HG02973 (cell line): ENCODE data around the gene SDK1.

Experiments
- ATAC-seq: cut with Tn5 transposase; IDR thresholded peaks from one replicate; pipeline ENCODE4 v1.9.1; 2021; ENCODE audit warnings: moderate library complexity; ENCODE audit not compliant: unreplicated experiment

The SDK1 gene

GRCh38 chr7:3965794-3966395, 664.8 kb downstream of the SDK1 start:
- ATAC-seq, result no peak

DNA sequence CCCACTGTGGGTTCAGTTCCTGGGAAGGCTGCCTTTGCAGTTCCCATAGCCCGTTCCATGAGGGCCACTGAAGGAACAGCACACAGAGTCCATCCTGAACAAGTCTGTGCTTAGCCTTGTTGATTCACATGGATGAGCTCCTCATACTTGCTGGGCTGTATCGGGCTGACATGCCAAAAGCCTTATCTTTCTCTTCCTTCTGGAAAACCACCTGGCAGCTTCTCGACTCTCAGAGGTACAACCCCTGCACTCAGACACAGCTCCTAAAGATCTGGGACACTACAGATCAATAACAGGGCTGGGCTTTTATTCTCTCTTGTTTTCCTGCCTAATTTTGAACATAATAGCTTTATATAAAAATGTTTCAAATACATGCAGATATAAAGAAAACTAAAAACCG, 667.2 kb downstream of the SDK1 start:
- no peak for ATAC-seq

DNA sequence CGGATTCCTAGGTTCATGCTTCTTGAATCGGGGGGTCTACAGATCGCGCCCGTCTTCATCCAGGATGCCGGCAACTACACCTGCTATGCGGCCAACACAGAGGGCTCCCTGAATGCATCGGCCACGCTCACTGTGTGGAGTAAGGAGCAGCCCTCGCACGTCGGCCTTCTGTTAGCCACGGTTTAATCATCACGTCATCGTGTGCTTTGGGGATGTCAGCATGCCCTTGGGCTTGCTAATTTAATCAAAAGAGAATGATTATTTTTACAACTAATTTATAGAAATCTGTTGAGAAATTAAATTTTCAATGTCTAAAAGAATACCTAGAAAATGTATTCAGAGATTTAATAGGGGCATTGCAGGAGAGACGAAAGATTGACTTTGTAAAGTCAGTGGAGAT, 668.2 kb downstream of the SDK1 start:
- no peak for ATAC-seq

DNA sequence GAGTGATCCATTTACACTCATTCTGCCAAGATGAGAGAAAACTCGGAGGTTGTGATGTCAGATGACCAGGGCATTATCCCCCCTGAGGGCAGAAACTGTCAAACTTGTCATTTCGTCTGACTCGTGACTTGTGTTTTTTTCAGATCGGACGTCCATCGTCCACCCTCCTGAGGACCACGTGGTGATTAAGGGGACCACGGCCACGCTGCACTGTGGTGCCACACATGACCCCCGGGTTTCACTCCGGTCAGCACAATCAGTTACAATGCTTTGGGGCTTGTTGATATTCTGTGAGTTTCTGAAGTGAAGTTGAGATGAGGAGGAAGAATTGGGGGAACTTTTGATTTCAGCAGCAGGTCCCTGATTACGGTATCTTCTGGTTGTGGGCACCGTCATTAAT, 670.3 kb downstream of the SDK1 start:
- no peak for ATAC-seq

DNA sequence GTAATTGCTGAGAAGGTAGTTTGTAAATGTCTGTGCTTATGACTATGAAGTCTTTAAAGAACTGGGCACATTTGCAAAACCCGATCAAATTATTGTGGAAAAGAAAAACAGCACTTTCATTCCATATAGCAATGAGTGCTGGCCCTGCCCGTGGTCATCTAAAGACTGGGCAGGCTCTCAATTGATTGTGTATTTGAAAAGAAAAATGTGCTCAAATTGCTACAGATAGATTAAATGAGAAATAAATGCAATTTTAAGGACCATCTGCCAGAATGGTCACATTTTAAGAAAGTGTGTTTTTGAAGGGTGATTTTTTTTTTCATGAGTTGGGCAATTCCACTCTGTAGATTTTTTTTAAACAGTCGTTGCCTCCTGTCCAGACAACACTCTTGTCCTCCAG, 672.2 kb downstream of the SDK1 start:
- ATAC-seq, result no peak

- ATAC-seq, result no peak
Measured at GRCh38 chr7:3974329-3974728, 673.3 kb downstream of the SDK1 start.

GRCh38 chr7:3975371-3975770, 674.3 kb downstream of the SDK1 start:
- no peak for ATAC-seq

- no peak for ATAC-seq
Measured at GRCh38 chr7:3977391-3977790, 676.3 kb downstream of the SDK1 start.

DNA sequence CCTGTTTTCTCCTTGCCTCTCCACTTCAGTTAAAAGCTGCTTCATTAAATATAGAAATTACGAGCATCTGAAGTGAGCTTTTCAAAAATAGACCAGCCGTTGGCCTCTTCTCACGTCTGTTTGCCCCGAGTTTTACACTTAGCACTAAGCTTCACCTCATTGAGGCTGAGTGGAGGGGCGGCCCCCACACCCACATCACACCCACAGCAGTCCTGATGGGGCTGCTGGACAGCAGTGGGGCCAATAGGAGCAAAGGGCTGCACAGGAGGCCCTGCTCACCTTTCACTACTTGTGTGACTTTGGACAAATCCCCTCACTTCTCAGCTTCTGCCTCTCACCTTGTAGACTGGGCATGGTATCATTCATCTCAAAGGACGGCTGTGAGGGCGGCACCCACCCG, 677.8 kb downstream of the SDK1 start:
- ATAC-seq, result no peak

GRCh38 chr7:3979611-3980299, 678.7 kb downstream of the SDK1 start:
- no peak for ATAC-seq

- no peak for ATAC-seq
Measured at GRCh38 chr7:3980300-3980643, 679.2 kb downstream of the SDK1 start.

- ATAC-seq, result no peak
Measured at GRCh38 chr7:3981281-3981680, 680.2 kb downstream of the SDK1 start.

DNA sequence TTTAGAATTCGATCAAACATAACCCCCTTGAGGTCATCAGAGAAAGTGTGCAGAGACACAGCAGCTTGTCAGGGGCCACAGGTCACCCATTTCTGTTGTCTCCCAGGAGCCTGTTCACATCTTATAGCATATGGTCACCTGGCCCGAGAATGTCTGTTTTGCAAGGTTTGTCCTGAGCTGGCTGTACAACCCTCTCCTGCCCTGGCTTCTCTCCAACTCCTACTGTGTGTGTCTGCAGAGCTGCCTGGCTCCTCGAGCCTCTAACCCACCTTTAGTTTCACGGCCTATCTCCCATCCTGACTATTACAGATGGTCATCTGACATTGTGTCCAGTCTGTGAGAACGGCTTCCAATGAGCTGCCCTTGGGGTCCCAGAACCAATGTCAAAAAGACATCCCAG, 683.4 kb downstream of the SDK1 start:
- ATAC-seq, result no peak

GRCh38 chr7:3986927-3987326, 685.9 kb downstream of the SDK1 start:
- ATAC-seq, result no peak

GRCh38 chr7:3987426-3987927, 686.4 kb downstream of the SDK1 start:
- no peak for ATAC-seq

DNA sequence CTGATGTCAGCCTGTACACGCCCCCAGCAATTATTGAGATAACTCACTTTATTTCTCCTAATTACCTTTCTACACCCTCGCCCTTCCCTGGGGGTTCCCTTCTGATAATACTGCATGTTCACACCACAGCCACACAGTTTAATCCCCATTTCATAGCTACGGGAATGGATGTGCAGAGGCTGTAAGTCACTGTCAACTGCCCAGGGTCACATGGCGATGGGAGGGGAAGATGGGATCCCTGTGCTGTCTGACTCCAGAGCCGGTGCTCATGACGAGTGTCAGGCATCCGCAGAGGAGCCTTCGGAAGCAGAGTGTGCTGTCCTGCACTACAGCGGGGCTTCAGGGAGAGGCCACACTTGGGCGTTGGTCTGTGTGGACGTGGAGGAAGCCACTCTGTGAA, 688.7 kb downstream of the SDK1 start:
- no peak for ATAC-seq

- ATAC-seq, result no peak
Measured at GRCh38 chr7:3991731-3992231, 690.7 kb downstream of the SDK1 start.

DNA sequence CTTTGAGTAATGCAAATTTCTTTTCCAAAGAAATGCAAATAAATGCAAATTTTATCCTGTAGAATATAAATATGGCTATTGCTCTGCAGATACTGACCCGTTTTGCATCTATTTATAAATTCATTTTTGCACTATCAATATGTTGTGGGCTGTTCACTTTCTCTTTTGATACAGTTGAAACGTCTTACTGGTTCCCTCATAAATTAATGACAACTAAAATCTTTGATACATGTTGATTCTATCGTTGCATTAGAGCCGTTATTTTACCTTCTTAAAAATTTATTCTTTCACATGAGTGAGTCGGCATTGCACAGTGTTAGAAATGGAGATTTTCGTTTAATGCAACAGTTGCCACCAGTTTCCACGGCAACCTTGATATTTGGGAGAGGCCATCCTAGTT, 691.8 kb downstream of the SDK1 start:
- no peak for ATAC-seq

GRCh38 chr7:3994764-3995163, 693.7 kb downstream of the SDK1 start:
- no peak for ATAC-seq

DNA sequence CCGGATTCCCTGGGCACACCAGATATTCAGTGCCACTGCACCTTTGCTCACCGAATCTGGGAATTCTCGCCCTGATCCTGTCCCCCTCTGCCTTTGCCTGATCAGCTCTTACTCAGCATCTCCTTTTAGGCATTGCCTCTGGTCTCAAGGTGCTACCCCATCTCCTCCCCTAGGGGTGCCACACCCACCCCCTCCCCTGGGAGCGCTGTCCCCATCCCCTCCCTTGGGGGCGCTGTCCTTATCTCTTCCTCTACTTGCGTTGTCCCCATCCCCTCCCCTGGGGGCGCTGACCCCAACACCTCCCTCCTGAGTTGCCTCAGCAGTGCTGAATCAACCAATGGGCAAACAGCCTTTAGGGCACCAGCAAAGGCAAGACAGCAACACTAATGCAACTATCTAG, 694.1 kb downstream of the SDK1 start:
- ATAC-seq, result no peak

GRCh38 chr7:3998060-3998459, 697.0 kb downstream of the SDK1 start:
- ATAC-seq, result no peak

- no peak for ATAC-seq
Measured at GRCh38 chr7:4000139-4000538, 699.1 kb downstream of the SDK1 start.

DNA sequence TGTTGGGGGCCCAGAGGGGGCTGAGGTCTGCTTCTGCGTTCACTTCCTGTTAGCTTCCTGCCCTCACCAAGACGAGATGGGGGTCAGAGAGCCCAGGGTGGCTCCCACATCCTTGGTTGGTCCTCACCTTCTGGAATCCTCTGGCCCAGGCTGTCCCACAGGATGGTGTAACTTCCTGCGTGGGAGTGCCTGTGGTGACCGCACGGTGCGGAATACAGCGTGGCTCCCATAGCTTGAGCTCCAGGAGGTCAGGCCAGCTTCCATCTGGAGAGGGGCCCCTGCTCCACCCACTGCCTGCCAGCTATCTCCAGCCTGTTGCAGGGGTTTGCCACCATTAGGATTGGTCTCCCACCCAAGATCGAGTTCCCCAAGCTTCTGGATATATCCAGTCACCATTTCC, 699.9 kb downstream of the SDK1 start:
- no peak for ATAC-seq
